GM23338 (cell line): ENCODE measurements around the gene DRP2. TPM values are rescaled to one million over a fixed set of nuclear protein-coding genes. Genes with fewer than 3 reads are reported as not detected.

Experiments used
- ATAC-seq: fragments of 200-7000 bp; cut with Tn5 transposase; 3 replicates; pipeline ENCODE4 v1.9.1; 2020
- DNase-seq: peaks from one replicate; pipeline ENCODE4 v3.0.0-alpha.2; 2015; ENCODE audit warnings: low spot score
- H2AFZ ChIP-seq: fragments of 200-600 bp; sonication (generic); 2 replicates; pipeline ENCODE4 v1.8.0; 2016; ENCODE audit warnings: antibody characterized with exemption, mild to moderate bottlenecking, moderate library complexity
- H3F3A ChIP-seq: fragments of 200-600 bp; sonication (generic); replicated peaks from 2 replicates; pipeline ENCODE4 v1.8.0; 2017; ENCODE audit warnings: antibody characterized with exemption, mixed run types, low read depth
- H3K27ac ChIP-seq: fragments of 200-600 bp; sonication (generic); 2 replicates; pipeline ENCODE4 v1.6.1; 2016; ENCODE audit warnings: low read depth
- H3K27me3 ChIP-seq: fragments of 200-600 bp; sonication (generic); 2 replicates; pipeline ENCODE4 v1.8.0; 2016; ENCODE audit warnings: mild to moderate bottlenecking, mixed run types, moderate library complexity; ENCODE audit not compliant: insufficient read depth
- H3K36me3 ChIP-seq: fragments of 200-600 bp; sonication (generic); 2 replicates; pipeline ENCODE4 v1.8.0; 2016; ENCODE audit warnings: mild to moderate bottlenecking; ENCODE audit not compliant: insufficient read depth
- H3K4me1 ChIP-seq: fragments of 200-600 bp; sonication (generic); 2 replicates; pipeline ENCODE4 v1.8.0; 2016; ENCODE audit warnings: mild to moderate bottlenecking, moderate library complexity; ENCODE audit not compliant: insufficient read depth
- H3K4me2 ChIP-seq: fragments of 200-600 bp; sonication (generic); 2 replicates; pipeline ENCODE4 v1.7.1; 2017; ENCODE audit warnings: mixed run types
- H3K4me3 ChIP-seq: fragments of 200-600 bp; sonication (generic); 2 replicates; pipeline ENCODE4 v1.6.1; 2016; ENCODE audit warnings: mixed run types
- H3K79me2 ChIP-seq: fragments of 200-600 bp; sonication (generic); replicated peaks from 2 replicates; pipeline ENCODE4 v1.8.0; 2017; ENCODE audit warnings: mild to moderate bottlenecking; ENCODE audit not compliant: insufficient read depth
- H3K9me2 ChIP-seq: fragments of 200-600 bp; sonication (generic); 2 replicates; pipeline ENCODE4 v1.8.0; 2017; ENCODE audit not compliant: insufficient read depth
- H4K20me1 ChIP-seq: fragments of 200-600 bp; sonication (generic); replicated peaks from 2 replicates; pipeline ENCODE4 v1.8.0; 2017; ENCODE audit warnings: mild to moderate bottlenecking; ENCODE audit not compliant: insufficient read depth
- H3K27ac Mint-ChIP-seq: 2 replicates; pipeline ENCODE4 v1.8.0; 2020; ENCODE audit warnings: inconsistent platforms, mild to moderate bottlenecking, moderate library complexity, mixed read lengths
- H3K27me3 Mint-ChIP-seq: 3 replicates; pipeline ENCODE4 v1.8.0; 2022; ENCODE audit warnings: low read depth, mild to moderate bottlenecking, moderate library complexity, mixed read lengths, inconsistent platforms; ENCODE audit not compliant: insufficient read depth, poor library complexity
- H3K36me3 Mint-ChIP-seq: 3 replicates; pipeline ENCODE4 v1.8.0; 2021; ENCODE audit warnings: low read depth, mild to moderate bottlenecking, inconsistent platforms, moderate library complexity, mixed read lengths
- H3K4me1 Mint-ChIP-seq: 3 replicates; pipeline ENCODE4 v1.8.0; 2020; ENCODE audit warnings: mild to moderate bottlenecking, inconsistent platforms, mixed read lengths
- H3K4me3 Mint-ChIP-seq: 3 replicates; pipeline ENCODE4 v1.8.0; 2021; ENCODE audit warnings: moderate library complexity, mild to moderate bottlenecking, inconsistent platforms, mixed read lengths
- H3K9me3 Mint-ChIP-seq: 3 replicates; pipeline ENCODE4 v1.8.0; 2020; ENCODE audit warnings: moderate library complexity, mild to moderate bottlenecking, inconsistent platforms, mixed read lengths
- CREB1 ChIP-seq: fragments of 250-450 bp; sonication (Bioruptor Pico); IDR thresholded peaks from 2 replicates; pipeline ENCODE4 v1.5.0; 2020; ENCODE audit warnings: low read depth, mild to moderate bottlenecking, moderate library complexity
- CTCF ChIP-seq, 2 experiments: fragments of 200-600 bp in 1 of 2; sonication (generic) in 1 of 2; conservative IDR thresholded peaks; 2 replicates each; pipeline versions ENCODE4 v1.5.1 to v1.6.1; 2016 to 2017; ENCODE audit warnings: antibody characterized with exemption in 2 of 2, low read depth in 2 of 2, mild to moderate bottlenecking in 2 of 2, moderate library complexity in 1 of 2
- EZH2 ChIP-seq: fragments of 200-600 bp; sonication (generic); IDR thresholded peaks from one replicate; pipeline ENCODE4 v1.8.0; 2017; ENCODE audit warnings: antibody characterized with exemption, mild to moderate bottlenecking, low read depth; ENCODE audit not compliant: unreplicated experiment
- NANOG ChIP-seq: IDR thresholded peaks from 2 replicates; pipeline ENCODE4 v1.6.1; 2016; ENCODE audit warnings: antibody characterized with exemption, borderline replicate concordance
- POLR2AphosphoS5 ChIP-seq: IDR thresholded peaks from 2 replicates; pipeline ENCODE4 v1.6.1; 2016; ENCODE audit warnings: antibody characterized with exemption, low read depth
- REST ChIP-seq: IDR thresholded peaks from one replicate; pipeline ENCODE4 v1.6.1; 2018; ENCODE audit warnings: antibody characterized with exemption; ENCODE audit not compliant: unreplicated experiment
- STAT1 ChIP-seq: IDR thresholded peaks from one replicate; pipeline ENCODE4 v1.6.1; 2016; ENCODE audit warnings: antibody characterized with exemption; ENCODE audit not compliant: unreplicated experiment
- ZNF114 ChIP-seq: fragments of 250-450 bp; sonication (Bioruptor Pico); IDR thresholded peaks from 2 replicates; pipeline ENCODE4 v1.5.0; 2020; ENCODE audit warnings: mild to moderate bottlenecking, moderate library complexity
- ZNF462 ChIP-seq: fragments of 250-450 bp; sonication (Bioruptor Pico); IDR thresholded peaks from 2 replicates; pipeline ENCODE4 v1.5.0; 2020; ENCODE audit warnings: mild to moderate bottlenecking, moderate library complexity
- polyA plus RNA-seq: library from polyadenylated mRNA; unstranded; fragments of >200 nt; fragmentation: Nextera tagmentation; extraction: Ambion mirVana; gene quantifications from 2 replicates; pipeline ENCODE4 v1.2.1, GENCODE V29; 2016
- total RNA-seq: library from RNA; depleted of rRNA; stranded (reverse); fragments of >200 nt; shearing (Covaris generic); gene quantifications from 2 replicates; pipeline ENCODE4 v1.2.3, GENCODE V29; 2014

The DRP2 gene
- total and polyA plus RNA-seq, 2 experiments from 2014 or later, result 0.24 TPM; not detected in 1

- TF ChIP-seq REST, result no peak
Measured at GRCh38 chrX:101258259-101258581, 38.6 kb downstream of the DRP2 start (continued).

GRCh38 chrX:101260435-101260834 is 40.8 kb downstream of the DRP2 start:
- H3K27ac Mint-ChIP-seq, result no peak overlapping the region
- H3K9me3 Mint-ChIP-seq, result no peaks in the 10 kb centered on the region
- peaks cover 3% of the 10 kb centered on the region for H3K27me3 Mint-ChIP-seq
- H3F3A ChIP-seq, result no peaks in the 10 kb centered on the region
- no peak overlapping the region for H3K27ac ChIP-seq
- H2AFZ ChIP-seq, result no peak overlapping the region
- no peak overlapping the region for H3K4me2 ChIP-seq
- ATAC-seq (peak; percentile 91), DNase-seq (peak; percentile 52)
- H3K27me3 ChIP-seq, result no peaks in the 10 kb centered on the region
- H3K79me2 ChIP-seq, result no peaks in the 10 kb centered on the region
- H3K9me2 ChIP-seq, result no peaks in the 10 kb centered on the region
- peak; percentile 41 to 68 for TF ChIP-seq CTCF (conservative IDR thresholded peaks at IDR 0.05; ENCODE audit: low read depth in 2 of 2)
- TF ChIP-seq STAT1, result no peak
- TF ChIP-seq CREB1, result no peak
- TF ChIP-seq EZH2, result no peak
- TF ChIP-seq ZNF114 (CRISPR knock-in tag), result no peak
- no peak for TF ChIP-seq POLR2AphosphoS5
- H3K36me3 Mint-ChIP-seq, result no peaks in the 10 kb centered on the region
- peaks cover 3% of the 10 kb centered on the region; the same call in 2 of the 3 replicates for H3K4me1 Mint-ChIP-seq
- H3K36me3 ChIP-seq, result no peaks in the 10 kb centered on the region
- no peaks in the 10 kb centered on the region for H4K20me1 ChIP-seq
- no peaks in the 10 kb centered on the region for H3K4me1 ChIP-seq
- no peak overlapping the region for H3K4me3 Mint-ChIP-seq
- no peak overlapping the region for H3K4me3 ChIP-seq

- Mint-ChIP-seq H3K9me3 (no peaks in the 10 kb centered on the region), H3K36me3 (no peaks in the 10 kb centered on the region), H3K27ac (no peak overlapping the region), H3K4me3 (no peak overlapping the region), H3K4me1 (peaks cover 2% of the 10 kb centered on the region; the same call in 2 of the 3 replicates), H3K27me3 (peaks cover 3% of the 10 kb centered on the region)
- Histone ChIP-seq H3F3A (no peaks in the 10 kb centered on the region), H3K36me3 (no peaks in the 10 kb centered on the region), H3K27me3 (no peaks in the 10 kb centered on the region), H3K9me2 (no peaks in the 10 kb centered on the region), H4K20me1 (no peaks in the 10 kb centered on the region), H3K79me2 (no peaks in the 10 kb centered on the region), H3K4me2 (no peak overlapping the region), H3K4me1 (no peaks in the 10 kb centered on the region), H2AFZ (no peak overlapping the region), H3K27ac (no peak overlapping the region), H3K4me3 (no peak overlapping the region)
- ATAC-seq (no peak), DNase-seq (no peak)
- TF ChIP-seq NANOG (no peak), ZNF462 (CRISPR knock-in tag) (no peak), POLR2AphosphoS5 (no peak)
Measured at GRCh38 chrX:101262590-101262989, 43.0 kb downstream of the DRP2 start.
